SK-N-SH (cell line): ENCODE data around the gene BCAR1. TPM values are rescaled to one million over a fixed set of nuclear protein-coding genes. Genes with fewer than 3 reads are reported as not detected.

Experiments used
- CTCF ChIA-PET: fragments of 300-600, 350-600 bp; formaldehyde crosslinking; extraction: SDS; loops from one replicate; lab custom pipeline; 2021; lab: Yijun Ruan, JAX
- POLR2A ChIA-PET: fragments of 350-600 bp; sonication (Branson Sonifier 250); formaldehyde crosslinking; extraction: SDS; loops from one replicate; lab custom pipeline; 2020; ENCODE audit warnings: antibody characterized with exemption, inconsistent platforms; lab: Yijun Ruan, JAX
- DNase-seq: peaks from one replicate; pipeline ENCODE4 v3.0.0; 2012
- H2AFZ ChIP-seq: fragments of 200-600 bp; sonication (generic); 2 replicates; pipeline ENCODE4 v1.8.1; 2016; ENCODE audit warnings: antibody characterized with exemption, mild to moderate bottlenecking, low read depth
- H3F3A ChIP-seq: fragments of 200-600 bp; sonication (generic); replicated peaks from 2 replicates; pipeline ENCODE3; 2016; ENCODE audit warnings: antibody characterized with exemption, mild to moderate bottlenecking; ENCODE audit not compliant: insufficient read depth
- H3K27ac ChIP-seq, 2 experiments: fragments of 200-500 bp in 1 of 2; fragments of 200-600 bp in 1 of 2; sonication (Bioruptor generic) in 1 of 2; sonication (generic), shearing (Covaris generic) in 1 of 2; 2 replicates each; pipeline versions ENCODE4 v1.5.1 to v1.6.1; 2014 to 2016; ENCODE audit warnings: low read depth in 2 of 2, inconsistent platforms in 1 of 2, low read length in 1 of 2, mild to moderate bottlenecking in 1 of 2, mixed read lengths in 1 of 2
- H3K27me3 ChIP-seq: fragments of 200-600 bp; sonication (generic), shearing (Covaris generic); 2 replicates; pipeline ENCODE4 v1.6.1; 2016; ENCODE audit warnings: mixed run types; ENCODE audit not compliant: insufficient read depth
- H3K36me3 ChIP-seq, 2 experiments: fragments of 200-500 bp in 1 of 2; fragments of 200-600 bp in 1 of 2; sonication (Bioruptor generic) in 1 of 2; sonication (generic) in 1 of 2; replicated peaks in 1 of 2; 2 replicates each; pipeline versions ENCODE3 to v1.5.1; 2014 to 2016; ENCODE audit warnings: low read length in 1 of 2, mild to moderate bottlenecking in 1 of 2; ENCODE audit not compliant: insufficient read depth in 2 of 2, control insufficient read depth in 1 of 2
- H3K4me1 ChIP-seq, 2 experiments: fragments of 200-500 bp in 1 of 2; fragments of 200-600 bp in 1 of 2; sonication (Bioruptor generic) in 1 of 2; sonication (generic), shearing (Covaris generic) in 1 of 2; 2 replicates each; pipeline versions ENCODE4 v1.5.1 to v1.6.1; 2014 to 2016; ENCODE audit warnings: low read depth in 1 of 2, low read length in 1 of 2, mixed run types in 1 of 2; ENCODE audit not compliant: insufficient read depth in 2 of 2, control insufficient read depth in 1 of 2
- H3K4me2 ChIP-seq: fragments of 200-600 bp; sonication (generic), shearing (Covaris generic); 2 replicates; pipeline ENCODE4 v1.6.1; 2017; ENCODE audit warnings: mixed run types
- H3K4me3 ChIP-seq, 2 experiments: fragments of 200-500 bp in 1 of 2; fragments of 200-600 bp in 1 of 2; sonication (Bioruptor generic) in 1 of 2; sonication (generic), shearing (Covaris generic) in 1 of 2; 2 replicates each; pipeline versions ENCODE4 v1.5.1 to v1.8.1; 2014 to 2016; ENCODE audit warnings: low read depth in 2 of 2, inconsistent platforms in 1 of 2, low read length in 1 of 2, mild to moderate bottlenecking in 1 of 2, mixed read lengths in 1 of 2, moderate library complexity in 1 of 2
- H3K79me2 ChIP-seq: fragments of 200-600 bp; sonication (generic); 2 replicates; pipeline ENCODE4 v1.8.1; 2017; ENCODE audit warnings: mild to moderate bottlenecking; ENCODE audit not compliant: insufficient read depth
- H3K9ac ChIP-seq: fragments of 200-600 bp; sonication (generic); 2 replicates; pipeline ENCODE4 v1.6.1; 2017; ENCODE audit warnings: mixed run types
- H3K9me2 ChIP-seq: fragments of 200-600 bp; sonication (generic); 2 replicates; pipeline ENCODE4 v1.6.1; 2017; ENCODE audit warnings: mixed run types
- H3K9me3 ChIP-seq: fragments of 200-600 bp; sonication (generic); 2 replicates; pipeline ENCODE4 v1.6.1; 2017; ENCODE audit warnings: mixed run types, mild to moderate bottlenecking, moderate library complexity
- H4K20me1 ChIP-seq: fragments of 200-600 bp; sonication (generic); 2 replicates; pipeline ENCODE4 v1.6.1; 2017; ENCODE audit warnings: mild to moderate bottlenecking, mixed run types; ENCODE audit not compliant: insufficient read depth
- CTCF ChIP-seq: fragments of 200-600 bp; sonication (generic); IDR thresholded peaks from 2 replicates; pipeline ENCODE4 v1.6.1; 2017; ENCODE audit warnings: antibody characterized with exemption, mild to moderate bottlenecking, moderate library complexity
- ELF1 ChIP-seq: IDR thresholded peaks from 2 replicates; pipeline ENCODE4 v1.4.0; 2012
- EZH2phosphoT487 ChIP-seq: fragments of 200-600 bp; sonication (generic); IDR thresholded peaks from 2 replicates; pipeline ENCODE4 v1.6.1; 2017; ENCODE audit warnings: low read depth, mixed run types, mild to moderate bottlenecking, antibody characterized with exemption, moderate library complexity, borderline replicate concordance
- FOXM1 ChIP-seq: IDR thresholded peaks from 2 replicates; pipeline ENCODE4 v1.4.0; 2012; ENCODE audit warnings: low read depth, mild to moderate bottlenecking
- GABPA ChIP-seq: IDR thresholded peaks from 2 replicates; pipeline ENCODE4 v1.4.0; 2012; ENCODE audit warnings: low read depth, mild to moderate bottlenecking
- MXI1 ChIP-seq: IDR thresholded peaks from 2 replicates; pipeline ENCODE4 v1.6.1; 2012; ENCODE audit warnings: mild to moderate bottlenecking, low read depth, low read length, improper control_type of control experiment
- NFIC ChIP-seq: IDR thresholded peaks from 2 replicates; pipeline ENCODE4 v1.4.0; 2012; ENCODE audit warnings: borderline replicate concordance
- RAD21 ChIP-seq: IDR thresholded peaks from 2 replicates; pipeline ENCODE4 v1.6.1; 2012; ENCODE audit warnings: mild to moderate bottlenecking, low read length
- RFX5 ChIP-seq: IDR thresholded peaks from 2 replicates; pipeline ENCODE4 v1.6.1; 2012; ENCODE audit warnings: mild to moderate bottlenecking, improper control_type of control experiment, low read length
- SIN3A ChIP-seq: IDR thresholded peaks from 2 replicates; pipeline ENCODE4 v1.6.1; 2012; ENCODE audit warnings: low read depth, mild to moderate bottlenecking, low read length, moderate library complexity, borderline replicate concordance
- SMC3 ChIP-seq: IDR thresholded peaks from 2 replicates; pipeline ENCODE4 v1.6.1; 2012; ENCODE audit warnings: low read depth, low read length, improper control_type of control experiment
- TEAD4 ChIP-seq: IDR thresholded peaks from 2 replicates; pipeline ENCODE4 v1.4.0; 2012; ENCODE audit warnings: mild to moderate bottlenecking, borderline replicate concordance; ENCODE audit not compliant: insufficient read depth
- USF1 ChIP-seq: IDR thresholded peaks from 2 replicates; pipeline ENCODE4 v1.4.0; 2012; ENCODE audit warnings: low read depth, borderline replicate concordance
- USF2 ChIP-seq: fragments of 150-350 bp; IDR thresholded peaks from 2 replicates; pipeline ENCODE4 v1.6.1; 2017; ENCODE audit warnings: antibody characterized with exemption, low read length, low read depth, borderline replicate concordance
- ZBTB33 ChIP-seq: IDR thresholded peaks from 2 replicates; pipeline ENCODE4 v1.4.0; 2012; ENCODE audit warnings: low read depth, borderline replicate concordance
- WGBS: methylation state at CpG from one replicate; pipeline ENCODE4 v1.1.6; 2017; ENCODE audit warnings: low lambda C conversion rate; 5-methylcytosine and 5-hydroxymethylcytosine counted together
- polyA plus RNA-seq, 3 experiments: library from polyadenylated mRNA; depleted of rRNA; stranded (reverse); fragments of >200 nt; gene quantifications; 2 replicates each; pipeline ENCODE4 v1.2.3, GENCODE V29; 2012

BCAR1 gene
- polyA plus RNA-seq, 1 of the 3 experiments (the other 2 are of a cell fraction): 45.1 TPM

- Histone ChIP-seq H3K27me3 (no peaks in the 10 kb centered on the region), H3K9ac (no peak overlapping the region), H3K4me2 (no peak overlapping the region), H3K36me3 (no peaks in the 10 kb centered on the region), H3K4me1 (peaks cover 0 to 22% of the 10 kb centered on the region in 2 experiments; a peak in 1 of 4 replicates), H4K20me1 (no peaks in the 10 kb centered on the region), H3K27ac (no peak overlapping the region), H3K79me2 (no peaks in the 10 kb centered on the region), H3K9me2 (no peaks in the 10 kb centered on the region), H3K9me3 (no peaks in the 10 kb centered on the region), H2AFZ (no peak overlapping the region), H3K4me3 (no peak overlapping the region), H3F3A (peaks cover 6% of the 10 kb centered on the region)
- DNase-seq: no peak
- 84% methylated on average over 6 of the region's 10 CpGs for WGBS
- CTCF ChIA-PET: interaction anchor here (0.7 to 6.0 kb wide), 3 partner anchors 10 to 45 kb away, joined by 3 to 35 read pairs (median 3); no protein-coding TSS in a partner anchor
- no peak for TF ChIP-seq ELF1
- TF ChIP-seq RAD21: no peak
- no peak for TF ChIP-seq ZBTB33
- TF ChIP-seq CTCF: no peak
- TF ChIP-seq USF2: no peak
- TF ChIP-seq GABPA: no peak
- no peak for TF ChIP-seq SIN3A
- TF ChIP-seq USF1: no peak
- TF ChIP-seq TEAD4: no peak
- no peak for TF ChIP-seq NFIC
- TF ChIP-seq RFX5: no peak
- no peak for TF ChIP-seq MXI1
- no peak for TF ChIP-seq FOXM1
- TF ChIP-seq EZH2phosphoT487: no peak
- TF ChIP-seq SMC3: no peak
- POLR2A ChIA-PET: no interaction called here
Measured at GRCh38 chr16:75279305-75279704, 27.9 kb upstream of the BCAR1 start.
